HL-60 (cell line): Measurements from ENCODE around the gene TUBAL3.

Source experiments
- DNase-seq, 2 experiments: peaks; one replicate each; pipeline ENCODE4 v3.0.0-alpha.2; 2010 to 2020; ENCODE audit warnings: low read depth in 1 of 2, low spot score in 1 of 2
- H3K27ac ChIP-seq: fragments of 250-450 bp; sonication (Bioruptor Pico); replicated peaks from 2 replicates; pipeline ENCODE4 v1.5.1; 2020; ENCODE audit warnings: mild to moderate bottlenecking, moderate library complexity
- H3K27me3 ChIP-seq: fragments of 250-450 bp; sonication (Bioruptor Pico); 2 replicates; pipeline ENCODE4 v1.5.1; 2021; ENCODE audit warnings: mild to moderate bottlenecking, moderate library complexity; ENCODE audit not compliant: insufficient read depth, poor library complexity, severe bottlenecking
- H3K4me3 ChIP-seq: replicated peaks from 2 replicates; pipeline ENCODE4 v1.5.1; 2011; ENCODE audit warnings: mild to moderate bottlenecking, control low read depth, low read length; ENCODE audit not compliant: insufficient read depth
- CTCF ChIP-seq: IDR thresholded peaks from one replicate; pipeline ENCODE4 v1.5.1; 2011; ENCODE audit warnings: low read length, control low read depth, inconsistent platforms; ENCODE audit not compliant: insufficient read depth
- GABPA ChIP-seq: IDR thresholded peaks from 2 replicates; pipeline ENCODE4 v1.6.1; 2012; ENCODE audit warnings: low read depth
- POLR2AphosphoS5 ChIP-seq: IDR thresholded peaks from 2 replicates; pipeline ENCODE4 v1.6.1; 2012; ENCODE audit warnings: low read depth
- REST ChIP-seq: IDR thresholded peaks from 2 replicates; pipeline ENCODE4 v1.6.1; 2012; ENCODE audit warnings: low read depth; ENCODE audit not compliant: insufficient replicate concordance
- SPI1 ChIP-seq: IDR thresholded peaks from 2 replicates; pipeline ENCODE4 v1.6.1; 2012; ENCODE audit warnings: low read depth, mild to moderate bottlenecking, borderline replicate concordance

The TUBAL3 gene

GRCh38 chr10:5449227-5449626, 44.6 kb upstream of the TUBAL3 start:
- no peaks in the 10 kb centered on the region for H3K27me3 ChIP-seq
- no peak for DNase-seq
- TF ChIP-seq POLR2AphosphoS5: no peak
- TF ChIP-seq CTCF: no peak
- no peak for TF ChIP-seq REST
- no peak for TF ChIP-seq SPI1
- no peak for TF ChIP-seq GABPA
- peak overlapping the region; percentile 45 for H3K27ac ChIP-seq
- no peak overlapping the region for H3K4me3 ChIP-seq

GRCh38 chr10:5448333-5449001, 43.8 kb upstream of the TUBAL3 start:
- TF ChIP-seq SPI1: no peak
- no peak for TF ChIP-seq REST
- TF ChIP-seq GABPA: no peak
- TF ChIP-seq POLR2AphosphoS5: no peak
- TF ChIP-seq CTCF: no peak
- H3K27me3 ChIP-seq: no peaks in the 10 kb centered on the region
- no peak overlapping the region for H3K27ac ChIP-seq
- no peak overlapping the region for H3K4me3 ChIP-seq
- no peak for DNase-seq

- Histone ChIP-seq H3K4me3 (no peak overlapping the region), H3K27ac (peak overlapping the region; percentile 15), H3K27me3 (no peaks in the 10 kb centered on the region)
- TF ChIP-seq SPI1 (no peak), POLR2AphosphoS5 (no peak), REST (no peak), GABPA (no peak), CTCF (no peak)
- DNase-seq: no peak
These were observed 43.0 kb upstream of the TUBAL3 start for GRCh38 chr10:5447611-5448071.
